Fibroblast of peridontal ligament (primary cell): Measurements from ENCODE around the gene NSFL1C.

Source experiments
- DNase-seq: peaks from one replicate; pipeline ENCODE4 v3.0.0-alpha.2; 2010; ENCODE audit errors: extremely low read depth

Gene NSFL1C

GRCh38 chr20:1460275-1460674, 6.4 kb downstream of the NSFL1C start:
- DNase-seq: no peak

GRCh38 chr20:1457992-1458391, 8.7 kb downstream of the NSFL1C start:
- no peak for DNase-seq

- DNase-seq: peak; percentile 9
These were observed 10.3 kb downstream of the NSFL1C start for GRCh38 chr20:1456300-1456699.

GRCh38 chr20:1450926-1451491, 15.6 kb downstream of the NSFL1C start:
- no peak for DNase-seq

GRCh38 chr20:1449370-1449769, 17.3 kb downstream of the NSFL1C start:
- DNase-seq: no peak

- DNase-seq: no peak
These were observed 18.5 kb downstream of the NSFL1C start for GRCh38 chr20:1448081-1448620.

GRCh38 chr20:1446536-1446935, 20.1 kb downstream of the NSFL1C start:
- no peak for DNase-seq

GRCh38 chr20:1443085-1443484, 23.6 kb downstream of the NSFL1C start:
- no peak for DNase-seq

GRCh38 chr20:1442304-1442703, 24.3 kb downstream of the NSFL1C start:
- no peak for DNase-seq

- no peak for DNase-seq
These were observed 25.5 kb downstream of the NSFL1C start for GRCh38 chr20:1441133-1441532.

GRCh38 chr20:1440024-1440423, 26.6 kb downstream of the NSFL1C start:
- no peak for DNase-seq

- DNase-seq: no peak
These were observed 28.3 kb downstream of the NSFL1C start for GRCh38 chr20:1438361-1438760.

GRCh38 chr20:1437235-1437904, 29.3 kb downstream of the NSFL1C start:
- peak; percentile 86 for DNase-seq

- DNase-seq: no peak
These were observed 30.4 kb downstream of the NSFL1C start for GRCh38 chr20:1436263-1436662.

- no peak for DNase-seq
These were observed 31.3 kb downstream of the NSFL1C start for GRCh38 chr20:1435337-1435699.

- DNase-seq: peak; percentile 90
These were observed 31.9 kb downstream of the NSFL1C start for GRCh38 chr20:1434571-1435336.

- no peak for DNase-seq
These were observed 35.5 kb downstream of the NSFL1C start for GRCh38 chr20:1431158-1431557.

GRCh38 chr20:1430004-1430451, 36.6 kb downstream of the NSFL1C start:
- DNase-seq: peak; percentile 92

- no peak for DNase-seq
These were observed 37.4 kb downstream of the NSFL1C start for GRCh38 chr20:1429143-1429728.

- DNase-seq: peak; percentile 41
These were observed 39.1 kb downstream of the NSFL1C start for GRCh38 chr20:1427457-1428054.

GRCh38 chr20:1426231-1426849, 40.3 kb downstream of the NSFL1C start:
- no peak for DNase-seq
